Neural cell (in vitro differentiated cells): Measurements from ENCODE around the gene ZBED4.

Experiments used
- CTCF ChIP-seq: fragments of 450-650 bp; IDR thresholded peaks from 2 replicates; pipeline ENCODE4 v1.5.1; 2014; ENCODE audit warnings: antibody characterized with exemption, mild to moderate bottlenecking, moderate library complexity; ENCODE audit not compliant: poor library complexity, severe bottlenecking
- EP300 ChIP-seq: fragments of 450-650 bp; conservative IDR thresholded peaks from 2 replicates; pipeline ENCODE4 v1.6.1; 2014; ENCODE audit warnings: antibody characterized with exemption, mild to moderate bottlenecking, moderate library complexity; ENCODE audit not compliant: poor library complexity, severe bottlenecking
- EZH2 ChIP-seq: fragments of 200-600, 300-800 bp; shearing (Covaris generic), sonication (generic); IDR thresholded peaks from 2 replicates; pipeline ENCODE4 v1.6.1; 2014; ENCODE audit warnings: antibody characterized with exemption, low read length, borderline replicate concordance, mild to moderate bottlenecking; ENCODE audit not compliant: insufficient read depth, poor library complexity, severe bottlenecking
- MXI1 ChIP-seq: fragments of 450-650 bp; conservative IDR thresholded peaks from 2 replicates; pipeline ENCODE4 v1.6.1; 2014; ENCODE audit warnings: antibody characterized with exemption, mild to moderate bottlenecking; ENCODE audit not compliant: poor library complexity, severe bottlenecking
- POLR2AphosphoS5 ChIP-seq: IDR thresholded peaks from 2 replicates; pipeline ENCODE4 v1.6.1; 2012
- RAD21 ChIP-seq: fragments of 450-650 bp; conservative IDR thresholded peaks from 2 replicates; pipeline ENCODE4 v1.6.1; 2014; ENCODE audit warnings: antibody characterized with exemption, mild to moderate bottlenecking, moderate library complexity
- REST ChIP-seq: IDR thresholded peaks from 2 replicates; pipeline ENCODE4 v1.6.1; 2012; ENCODE audit warnings: borderline replicate concordance
- SMC3 ChIP-seq: fragments of 450-650 bp; conservative IDR thresholded peaks from 2 replicates; pipeline ENCODE4 v1.6.1; 2014; ENCODE audit warnings: antibody characterized with exemption, mild to moderate bottlenecking, moderate library complexity; ENCODE audit not compliant: poor library complexity
- TAF1 ChIP-seq: IDR thresholded peaks from 2 replicates; pipeline ENCODE4 v1.6.1; 2012; ENCODE audit warnings: low read depth

- TF ChIP-seq EP300: no peak
- TF ChIP-seq CTCF: no peak
- TF ChIP-seq EZH2: no peak
- no peak for TF ChIP-seq REST
- TF ChIP-seq POLR2AphosphoS5: no peak
- no peak for TF ChIP-seq SMC3
- no peak for TF ChIP-seq TAF1
- TF ChIP-seq RAD21: no peak
- no peak for TF ChIP-seq MXI1
These were observed 8.8 kb downstream of the ZBED4 start for GRCh38 chr22:49862496-49862776.
